HEK293T (cell line): ENCODE results near the gene SLC25A28.

Experiments
- BHLHE40 ChIP-seq: fragments of 450-650 bp; IDR thresholded peaks from 2 replicates; pipeline ENCODE4 v1.6.1; 2016; ENCODE audit warnings: mild to moderate bottlenecking, moderate library complexity, borderline replicate concordance
- ELF4 ChIP-seq: fragments of 450-650 bp; IDR thresholded peaks from 2 replicates; pipeline ENCODE4 v1.6.1; 2017; ENCODE audit warnings: antibody characterized with exemption
- LEF1 ChIP-seq: fragments of 450-650 bp; IDR thresholded peaks from 2 replicates; pipeline ENCODE4 v1.6.1; 2017; ENCODE audit warnings: mild to moderate bottlenecking, borderline replicate concordance
- SUZ12 ChIP-seq: fragments of 450-650 bp; IDR thresholded peaks from 2 replicates; pipeline ENCODE4 v1.6.1; 2016; ENCODE audit warnings: mild to moderate bottlenecking
- TARDBP ChIP-seq: fragments of 450-650 bp; IDR thresholded peaks from 2 replicates; pipeline ENCODE4 v1.6.1; 2016
- TF ChIP-seq, protein P1 (sequence below): fragments of 450-650 bp; IDR thresholded peaks from 2 replicates; pipeline ENCODE4 v1.6.1; 2016

DNA sequence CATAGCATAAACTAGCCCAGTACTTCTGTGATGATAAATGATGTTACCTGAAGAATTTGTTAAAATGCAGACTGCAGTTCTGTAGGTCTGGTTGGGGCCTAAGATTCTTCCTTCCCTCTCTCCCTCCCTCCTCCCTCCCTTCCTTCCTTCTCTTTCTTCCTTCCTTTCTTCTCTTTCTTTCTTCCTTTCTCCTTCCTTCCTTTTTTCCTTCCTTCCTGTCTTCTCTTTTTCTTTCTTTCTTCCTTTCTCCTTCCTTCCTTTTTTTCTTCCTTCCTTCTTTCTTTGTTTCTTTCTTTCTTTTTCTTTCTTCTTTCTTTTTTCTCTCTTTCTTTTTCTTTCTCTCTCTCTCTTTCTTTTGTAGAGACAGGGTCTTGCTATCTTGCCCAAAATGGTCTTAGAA is 3.7 kb upstream of the SLC25A28 start:
- TF ChIP-seq SUZ12: no peak
- no peak for TF ChIP-seq ELF4
- TF ChIP-seq TARDBP: no peak
- TF ChIP-seq, protein P1, sequence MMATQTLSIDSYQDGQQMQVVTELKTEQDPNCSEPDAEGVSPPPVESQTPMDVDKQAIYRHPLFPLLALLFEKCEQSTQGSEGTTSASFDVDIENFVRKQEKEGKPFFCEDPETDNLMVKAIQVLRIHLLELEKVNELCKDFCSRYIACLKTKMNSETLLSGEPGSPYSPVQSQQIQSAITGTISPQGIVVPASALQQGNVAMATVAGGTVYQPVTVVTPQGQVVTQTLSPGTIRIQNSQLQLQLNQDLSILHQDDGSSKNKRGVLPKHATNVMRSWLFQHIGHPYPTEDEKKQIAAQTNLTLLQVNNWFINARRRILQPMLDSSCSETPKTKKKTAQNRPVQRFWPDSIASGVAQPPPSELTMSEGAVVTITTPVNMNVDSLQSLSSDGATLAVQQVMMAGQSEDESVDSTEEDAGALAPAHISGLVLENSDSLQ: no peak
- no peak for TF ChIP-seq BHLHE40
- TF ChIP-seq LEF1: no peak
